Nucleus accumbens (tissue), 56 donors: ENCODE measurements around the gene THTPA.
A peak's percentile ranks its signal among the peaks of the same experiment; 100 is the strongest.
"Not testable (repeated sequence)": the region's sequence is repeated elsewhere in the genome, so short reads cannot be mapped to it uniquely, and the experiment has no call there.

Experiments
- DNase-seq, 56 donors: peaks; one replicate each; lab custom pipeline; 2025; lab: John Stamatoyannopoulos, UW

The THTPA gene

DNA sequence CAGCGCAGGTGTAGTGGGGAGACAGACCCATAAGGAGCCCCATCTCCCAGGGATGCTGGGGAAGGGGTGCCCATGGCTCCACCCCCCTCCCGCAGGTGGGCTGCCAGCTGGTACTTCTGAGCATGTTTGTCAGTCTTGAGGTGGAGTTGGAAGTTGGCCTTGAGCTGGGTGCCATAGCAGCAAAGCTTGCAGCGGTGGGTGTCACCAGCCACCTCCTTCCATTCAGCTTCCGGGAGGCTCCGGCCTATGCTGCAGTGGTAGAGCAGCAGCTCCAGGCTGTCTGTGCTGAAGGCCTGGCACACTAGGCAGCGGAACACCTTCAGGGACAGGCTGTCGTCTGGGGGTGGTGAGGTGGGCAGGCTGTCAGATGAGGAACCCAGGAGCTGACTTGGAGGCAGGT, 23.4 kb upstream of the THTPA start:
- DNase-seq = no peak

DNA sequence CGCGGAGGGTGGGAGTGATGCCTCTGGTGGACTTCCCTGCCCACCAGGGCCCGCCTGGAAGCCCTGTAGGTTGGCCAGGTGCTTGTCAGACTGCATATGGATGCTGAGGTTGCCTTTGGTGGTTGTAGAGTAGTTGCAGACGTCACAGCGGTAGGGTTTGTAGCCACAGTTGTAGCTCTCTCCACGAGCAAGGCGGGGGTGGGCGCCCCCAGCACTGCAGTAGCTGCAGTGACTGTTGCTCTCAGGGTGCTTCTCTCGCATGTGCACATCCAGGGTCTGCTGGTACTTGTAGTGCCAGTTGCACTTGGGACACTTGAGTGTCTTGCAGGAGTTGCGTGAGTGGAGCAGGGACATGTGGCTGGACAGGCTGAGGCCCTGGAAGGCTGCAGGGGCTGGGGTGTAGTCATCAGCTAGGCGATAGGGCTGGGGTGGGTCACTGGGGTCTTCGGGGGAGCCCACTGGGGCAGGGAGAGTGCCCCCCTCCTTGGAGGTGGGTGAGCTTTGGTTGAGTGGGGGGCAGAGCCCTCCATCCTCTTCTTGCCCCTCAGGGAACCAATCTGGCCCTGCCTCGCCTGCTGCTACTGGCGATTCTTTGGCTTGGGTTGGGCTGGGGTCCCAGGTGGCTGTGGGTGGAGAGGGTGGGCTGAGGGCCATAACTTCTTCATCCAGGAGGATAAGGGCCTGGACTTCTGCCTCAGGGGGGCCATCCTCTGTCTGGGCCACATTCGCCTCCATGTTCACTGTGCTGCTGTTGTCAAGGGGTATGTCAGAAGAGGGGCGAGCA, 22.2 kb upstream of the THTPA start:
- no peak for DNase-seq

DNA sequence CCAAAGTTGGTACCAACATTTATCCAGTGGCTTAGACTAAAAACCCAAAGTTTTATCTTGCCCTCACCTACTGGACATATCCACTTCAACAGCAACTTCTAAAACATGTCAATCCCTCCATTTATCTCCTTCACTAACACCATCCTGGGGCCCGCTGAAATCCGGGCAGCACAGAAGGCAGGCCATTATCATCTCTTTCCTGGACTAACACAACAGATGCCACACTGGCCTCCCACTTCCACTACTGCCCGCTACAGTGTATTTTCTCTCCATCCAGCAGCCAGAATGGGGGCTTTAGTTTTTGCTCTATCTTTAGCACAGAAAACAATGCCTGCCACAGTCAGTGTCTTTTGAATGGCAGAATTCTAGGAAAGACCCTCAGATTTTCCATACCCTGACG, 20.1 kb upstream of the THTPA start:
- no peak for DNase-seq

DNA sequence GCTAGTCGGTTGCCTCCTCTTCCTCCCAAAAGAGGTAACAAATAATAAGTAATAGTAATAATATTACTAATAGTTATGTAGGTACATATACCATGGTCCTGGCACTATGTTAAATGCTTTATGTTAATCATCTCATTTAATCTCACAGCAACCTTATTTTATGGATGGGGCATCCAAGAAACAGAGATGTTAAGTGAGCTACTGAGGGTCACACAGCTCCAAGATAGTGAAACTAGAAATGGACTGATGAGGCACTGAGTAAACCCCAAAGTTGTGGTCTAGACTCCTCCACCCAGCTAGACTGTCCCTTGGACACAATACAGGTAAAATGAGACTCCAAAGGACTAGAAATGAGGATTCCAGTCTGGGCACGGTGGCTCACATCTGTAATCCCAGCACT, 19.6 kb upstream of the THTPA start:
- no peak for DNase-seq

DNA sequence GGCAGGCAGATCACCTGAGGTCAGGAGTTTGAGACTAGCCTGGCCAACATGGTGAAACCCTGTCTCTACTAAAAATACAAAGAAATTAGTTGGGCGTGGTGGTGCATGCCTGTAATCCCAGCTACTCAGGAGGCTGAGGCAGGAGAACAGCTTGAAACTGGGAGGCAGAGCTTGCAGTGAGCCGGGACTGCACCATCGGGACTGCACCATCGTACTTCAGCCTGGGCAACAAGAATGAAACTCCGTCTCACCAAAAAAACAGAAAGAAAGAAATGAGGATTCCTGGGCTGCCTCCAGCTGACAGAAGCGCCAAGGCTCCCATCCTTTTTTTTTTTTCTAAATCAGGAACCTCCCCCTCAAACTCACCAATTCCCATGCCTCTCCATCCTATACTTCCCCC, 19.2 kb upstream of the THTPA start:
- DNase-seq = not testable (repeated sequence)

DNA sequence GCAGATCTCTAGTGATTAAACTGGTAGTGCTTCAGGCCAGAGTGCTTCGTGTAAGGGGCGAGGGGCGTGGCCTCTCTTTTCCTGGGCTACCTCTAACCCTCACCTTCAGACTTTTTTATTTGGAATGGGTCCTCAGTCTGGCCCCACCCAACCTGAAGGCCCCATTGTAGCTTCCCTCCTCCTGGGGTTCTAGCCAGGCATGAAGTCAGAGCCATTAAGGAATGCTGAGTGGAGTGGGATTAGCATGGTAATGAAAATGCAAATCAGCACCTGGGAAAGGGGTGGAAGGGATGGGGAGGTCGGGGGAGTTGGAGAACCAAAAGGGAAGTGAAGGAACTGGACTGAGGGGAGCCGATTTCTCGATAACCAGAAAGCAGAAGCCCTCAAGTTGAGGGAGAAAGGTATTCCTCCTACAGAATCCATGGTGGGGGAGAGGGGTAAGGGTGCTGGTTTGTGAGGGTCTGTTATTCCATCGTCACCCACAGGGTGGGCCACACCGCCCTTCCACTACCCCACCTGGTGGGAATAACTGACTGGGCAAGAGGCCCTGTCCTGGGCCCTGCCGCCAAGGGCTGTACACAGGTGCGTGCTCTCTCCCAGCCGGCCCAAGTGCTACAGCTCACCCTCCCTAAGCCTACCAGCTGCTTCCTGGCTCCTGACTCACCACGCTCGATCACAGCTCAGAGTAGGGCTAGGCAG, 18.6 kb upstream of the THTPA start:
- peak in 10 of 56 donors; percentile 13 to 36 (median 25) for DNase-seq

DNA sequence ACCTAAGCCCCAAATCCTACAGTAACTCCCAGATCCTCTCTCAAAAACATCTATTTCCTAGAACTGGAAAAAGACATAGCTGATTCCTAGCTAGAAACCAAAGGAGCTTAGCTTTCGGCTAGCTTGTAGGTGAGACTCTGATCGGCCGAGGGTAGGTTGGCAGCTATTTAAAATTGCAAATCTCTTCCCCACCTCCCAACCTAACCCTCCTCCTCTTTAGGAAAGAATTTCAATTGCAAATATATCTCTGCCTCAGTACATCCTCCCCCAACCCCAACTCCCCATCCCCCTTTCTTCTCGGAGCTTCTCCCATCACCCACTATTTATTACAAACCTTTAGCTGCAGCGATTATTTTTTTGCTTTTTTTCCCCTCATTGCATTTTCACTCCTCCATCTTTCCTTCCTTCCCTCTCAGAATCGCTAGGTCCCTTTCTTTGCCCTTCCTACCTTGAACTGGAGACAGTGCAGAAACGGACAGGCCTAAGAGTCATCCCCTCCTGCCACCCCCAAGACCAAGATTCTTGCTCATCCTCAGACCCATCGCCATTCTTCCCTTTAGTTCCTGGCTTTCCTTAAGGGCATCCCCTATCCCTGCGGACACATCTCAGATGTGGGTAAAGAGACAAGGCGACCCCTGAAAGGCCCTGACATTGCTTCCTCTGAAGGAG, 17.9 kb upstream of the THTPA start:
- DNase-seq = peak in 2 of 56 donors; percentile 11 to 56

DNA sequence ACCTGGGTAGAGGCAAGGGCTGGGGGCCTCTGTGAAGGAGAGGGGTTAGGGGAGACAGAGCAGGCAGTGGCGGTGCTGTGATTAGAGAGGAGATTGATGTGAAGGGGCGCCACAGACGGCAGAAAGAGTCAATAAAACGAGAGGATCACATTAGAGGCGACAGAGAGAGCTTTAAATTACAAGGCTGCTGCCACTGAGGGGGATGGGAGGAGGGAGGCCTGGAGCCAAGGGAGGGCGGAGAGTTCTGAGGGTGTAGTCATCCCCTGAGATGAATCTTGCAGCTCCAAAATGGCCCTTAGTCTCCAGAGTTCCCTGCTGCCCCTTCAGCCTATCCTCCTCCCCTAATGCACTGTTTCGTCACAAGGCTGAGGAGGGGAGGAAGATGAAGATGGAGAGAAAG, 17.3 kb upstream of the THTPA start:
- DNase-seq = peak in 34 of 56 donors; percentile 11 to 65 (median 35)

DNA sequence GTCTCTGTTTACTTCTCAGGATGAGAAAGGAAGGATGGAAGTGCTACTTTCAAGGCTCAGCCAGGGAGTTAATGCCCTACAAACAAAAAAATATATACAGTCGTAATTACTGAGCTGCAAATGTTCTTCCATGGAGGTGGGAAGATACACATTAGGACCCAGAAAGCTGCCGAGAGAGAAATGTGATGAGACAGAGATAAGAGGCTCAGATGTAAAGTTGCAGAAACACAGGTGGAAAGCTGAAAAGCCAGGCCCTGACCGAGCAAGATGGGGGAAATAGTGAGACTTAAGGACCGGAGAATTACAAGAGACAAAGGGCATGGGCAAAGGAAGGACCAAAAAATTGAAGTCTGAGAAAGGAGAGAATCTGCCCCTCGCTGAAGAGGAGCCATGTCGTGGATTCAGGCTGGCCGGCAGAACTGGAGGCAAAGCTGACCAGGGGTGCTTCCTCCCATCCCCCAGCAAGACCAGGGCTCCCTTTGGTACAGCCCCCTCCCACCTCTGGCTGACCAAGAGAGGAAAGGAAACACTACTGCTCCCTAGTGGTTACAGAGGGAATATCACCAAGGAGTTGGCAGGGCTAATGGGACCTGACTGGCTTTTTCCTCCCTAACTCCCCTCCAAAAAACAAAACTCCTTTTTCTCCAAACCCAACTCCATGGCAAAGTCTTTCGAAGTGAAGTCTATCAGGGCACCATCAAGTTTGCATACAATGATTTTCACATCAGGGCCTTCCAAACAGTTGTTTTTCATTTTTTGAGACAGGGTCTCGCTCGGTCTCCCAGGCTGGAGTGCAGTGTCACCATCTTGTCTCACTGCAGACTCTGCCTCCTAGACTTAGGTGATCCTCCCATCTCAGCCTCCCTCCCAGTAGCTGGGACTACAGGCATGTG, 16.6 kb upstream of the THTPA start:
- DNase-seq = peak in 35 of 56 donors; percentile 16 to 65 (median 34)

DNA sequence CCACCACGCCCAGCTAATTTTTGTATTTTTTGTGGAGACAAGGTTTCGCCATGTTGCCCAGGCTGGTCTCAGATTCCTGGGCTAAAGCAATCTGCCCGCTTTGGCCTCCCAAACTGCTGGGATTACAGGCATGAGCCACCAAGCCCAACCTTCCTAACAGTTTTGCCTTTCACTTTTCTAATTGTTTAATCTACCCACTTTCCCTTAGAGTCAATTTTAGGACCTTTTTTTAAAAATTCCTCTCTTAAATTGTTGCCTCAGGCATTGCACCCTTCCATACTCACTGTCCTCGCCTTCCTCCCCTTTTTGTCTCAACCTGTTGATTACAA, 16.0 kb upstream of the THTPA start:
- DNase-seq = no peak

DNA sequence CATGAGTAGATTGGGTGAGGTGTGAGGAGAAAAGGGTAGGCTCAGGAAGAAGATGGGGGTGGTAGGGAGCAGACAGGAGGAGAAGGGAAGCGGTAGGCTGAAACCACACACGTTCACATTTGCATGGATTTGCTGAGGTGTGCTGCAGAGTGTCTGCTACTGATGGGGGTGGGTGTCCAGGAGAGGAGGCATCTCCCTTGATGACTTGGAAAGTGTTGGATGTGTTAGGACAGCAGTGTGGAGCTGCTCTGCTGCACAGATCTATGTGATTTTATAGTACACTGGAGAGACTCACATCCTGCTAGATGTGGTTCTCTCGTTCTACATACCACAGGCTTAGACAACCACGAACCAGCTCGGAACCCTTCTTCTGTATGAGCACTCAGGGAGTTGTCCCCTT, 13.8 kb upstream of the THTPA start:
- DNase-seq = no peak

DNA sequence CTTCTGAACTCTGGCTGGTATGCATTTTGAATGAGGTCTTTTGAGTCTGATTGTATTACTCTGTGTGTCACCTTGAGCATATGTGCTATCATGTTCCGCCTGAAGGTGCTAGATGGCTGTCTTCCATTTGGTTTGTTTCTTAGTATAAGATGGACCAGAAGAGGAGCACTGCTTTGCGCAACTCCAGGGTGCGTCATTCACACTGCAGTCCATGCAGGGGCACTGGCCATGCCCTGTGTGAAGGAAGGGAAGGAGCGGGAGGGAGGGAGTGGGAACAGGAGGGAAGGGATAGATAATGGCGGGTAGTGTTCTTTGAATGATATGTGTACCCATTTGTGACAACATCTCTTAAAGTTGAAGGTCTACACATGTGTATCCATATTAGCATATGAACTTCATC, 12.7 kb upstream of the THTPA start:
- no peak for DNase-seq

DNA sequence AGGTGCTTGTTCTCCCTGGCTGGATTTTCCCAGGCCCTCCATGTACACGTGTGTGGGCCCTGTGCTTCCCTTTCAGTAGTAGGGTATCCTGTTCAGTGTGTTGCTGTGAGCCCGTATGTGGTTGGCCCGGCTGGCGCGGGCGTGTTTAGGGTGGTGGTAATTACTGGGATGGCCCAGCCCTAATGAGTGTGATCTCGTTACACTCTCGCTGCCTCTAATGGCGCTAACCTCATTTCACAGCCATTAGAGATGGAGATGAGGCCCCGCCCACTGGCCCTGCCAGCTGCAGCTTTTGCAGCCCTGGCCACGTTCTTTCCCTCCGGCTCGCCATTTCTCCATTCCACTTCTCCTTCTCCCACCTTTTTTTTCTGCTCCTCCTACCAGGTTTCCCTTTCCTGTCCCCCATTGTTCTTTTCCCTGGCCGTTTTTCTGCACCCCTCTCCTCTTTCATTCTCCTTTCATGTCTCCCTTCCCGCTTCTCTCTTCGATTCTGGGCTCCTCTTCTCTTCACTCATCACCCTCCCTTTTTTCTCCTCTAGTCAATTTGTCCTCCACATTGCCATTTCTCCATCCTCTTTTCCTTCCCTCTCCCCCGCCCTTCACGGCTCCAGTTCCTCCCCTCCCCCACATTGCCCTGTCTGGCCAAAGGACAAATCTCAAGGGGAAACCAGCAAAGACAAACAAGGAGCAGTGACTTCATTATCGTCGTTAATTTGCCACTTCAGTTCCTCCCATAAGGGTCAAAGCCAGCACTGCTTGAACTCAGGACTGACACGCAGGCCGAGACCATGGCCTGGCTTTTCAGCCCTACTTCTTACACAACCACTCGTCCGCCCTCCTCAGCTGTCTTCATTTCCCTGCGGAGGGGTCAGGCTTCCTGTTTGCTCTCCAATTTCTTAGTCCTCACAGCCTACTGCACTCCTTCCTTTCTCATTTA, 11.3 kb upstream of the THTPA start:
- peak in 35 of 56 donors; percentile 12 to 68 (median 34) for DNase-seq

DNA sequence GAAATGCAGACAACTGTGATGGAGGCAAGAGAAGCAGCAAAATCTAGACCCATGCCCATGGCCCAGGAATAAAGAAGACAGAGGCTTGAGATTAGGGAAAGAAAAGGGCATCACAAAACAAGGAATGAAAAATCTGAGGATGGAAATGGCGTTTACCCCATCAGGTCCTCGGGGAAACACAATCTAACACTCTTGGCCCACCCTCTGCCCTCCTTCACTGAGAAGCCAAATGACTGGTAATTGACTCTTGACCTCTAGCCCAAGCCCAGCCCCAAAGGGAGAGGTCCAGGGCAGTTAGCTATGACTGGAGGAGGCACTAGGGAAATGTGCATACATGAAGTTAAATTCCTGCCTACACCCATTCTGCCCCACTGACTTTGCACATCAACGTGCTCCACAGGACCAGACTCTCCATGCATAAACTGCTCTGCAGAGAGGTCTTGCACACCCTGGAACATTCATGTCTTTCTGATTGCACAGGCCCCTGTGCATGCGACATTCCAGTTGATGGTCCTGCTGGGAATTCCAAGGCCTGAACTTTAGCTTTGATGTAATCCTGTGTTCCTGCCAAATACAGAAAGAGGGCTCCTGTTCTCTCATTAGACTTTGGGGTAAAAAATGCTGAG, 10.2 kb upstream of the THTPA start:
- no peak for DNase-seq

DNA sequence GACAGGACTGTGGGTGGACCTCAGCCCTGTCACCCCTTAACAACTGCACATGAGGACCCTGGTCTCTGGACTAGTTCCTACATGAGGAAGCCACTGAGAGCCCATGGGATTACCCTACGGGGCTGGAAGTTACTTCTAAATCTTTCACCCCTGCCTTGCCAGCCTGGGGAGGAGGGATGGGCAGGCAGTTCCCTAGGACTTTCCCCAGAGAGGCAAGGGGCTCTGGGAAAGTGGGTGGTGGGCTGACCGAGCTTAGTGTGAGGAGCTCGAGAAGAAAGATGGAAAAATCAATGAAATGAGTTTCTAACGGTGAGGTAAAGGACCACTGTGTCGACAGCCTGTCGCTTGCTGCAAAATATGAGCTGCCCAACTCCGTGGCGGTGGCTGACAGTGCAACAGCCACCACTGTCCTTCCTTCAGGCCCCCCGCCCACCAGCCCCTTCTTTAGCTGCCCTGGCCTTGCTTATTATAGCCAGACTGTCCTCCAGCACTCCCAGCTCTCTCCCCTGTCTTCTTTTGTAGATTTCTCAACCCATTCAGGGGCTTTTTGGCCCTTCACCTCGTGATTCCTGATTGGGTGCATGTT, 9.5 kb upstream of the THTPA start:
- no peak for DNase-seq

DNA sequence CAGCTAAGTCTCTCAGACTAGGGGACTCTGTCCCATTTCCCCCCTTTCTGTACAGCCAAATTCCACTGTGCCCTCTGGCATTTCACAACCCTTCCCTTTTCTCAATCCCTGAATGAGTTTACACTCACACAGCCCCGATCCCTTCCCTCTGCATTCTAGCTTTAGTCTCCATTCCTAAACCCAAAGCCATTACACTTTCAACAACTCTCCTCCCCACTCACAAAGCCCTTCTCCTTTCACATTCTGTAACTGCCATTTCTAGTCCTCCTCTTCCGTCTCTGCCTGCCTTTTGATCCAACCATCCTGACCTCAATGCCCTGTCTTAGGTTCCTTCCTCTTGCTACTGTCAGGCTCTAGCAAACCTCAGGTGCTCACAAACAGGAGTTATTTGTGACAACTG, 8.1 kb upstream of the THTPA start:
- DNase-seq = no peak

DNA sequence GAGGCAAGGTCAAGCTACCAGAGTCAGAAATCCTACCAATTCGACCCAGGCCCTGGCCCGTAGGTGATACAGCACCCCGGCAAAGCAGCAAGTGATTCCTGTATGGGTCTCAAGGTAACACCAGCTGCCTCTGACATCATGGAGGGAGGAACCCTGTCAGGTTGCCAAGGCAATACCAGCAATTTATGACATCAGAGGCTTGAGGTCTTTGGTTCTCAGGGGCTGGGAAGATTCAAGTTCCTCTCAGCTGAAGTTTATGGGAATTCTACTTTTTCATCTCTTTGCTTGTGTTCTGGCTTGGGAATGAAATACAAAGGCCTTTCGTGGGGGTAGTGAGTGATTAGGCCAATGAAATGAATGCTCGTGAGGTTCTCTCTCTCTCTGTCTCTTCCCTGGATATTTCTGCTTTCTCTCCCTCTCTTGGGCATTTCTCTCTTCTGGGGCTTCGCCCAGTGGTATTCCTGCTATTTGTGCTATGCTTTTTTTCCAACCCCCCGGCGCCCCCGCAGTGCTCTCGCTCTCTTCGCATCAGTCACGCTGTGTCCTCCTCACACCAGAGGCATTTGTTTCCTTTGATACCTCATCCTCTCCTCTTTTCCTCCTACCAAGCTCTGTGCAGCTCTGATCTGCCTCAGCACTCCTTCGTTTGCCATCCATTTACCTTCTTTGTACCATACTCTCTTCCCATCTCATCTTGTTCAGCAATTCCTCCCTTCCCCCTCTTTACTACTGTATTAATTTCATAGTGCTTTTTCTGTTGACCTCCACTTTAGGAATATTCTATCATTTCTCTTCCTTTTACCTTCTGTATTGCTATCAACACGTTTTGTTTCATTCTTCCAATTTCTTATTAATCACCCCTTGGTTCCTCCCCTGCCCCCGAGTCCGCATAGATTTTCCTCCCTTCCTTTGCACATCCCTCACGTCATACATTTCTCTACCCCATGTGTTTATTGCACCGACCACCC, 7.4 kb upstream of the THTPA start:
- peak in 3 of 56 donors; percentile 18 to 34 (median 24) for DNase-seq
